NCI-H1105 treated with DMSO at 0.1 percent for 48 hours (cell line): ENCODE measurements around the gene WDR5.

Experiments
- DNase-seq: peaks from one replicate; lab custom pipeline; 2025; lab: John Stamatoyannopoulos, UW

The WDR5 gene

DNA sequence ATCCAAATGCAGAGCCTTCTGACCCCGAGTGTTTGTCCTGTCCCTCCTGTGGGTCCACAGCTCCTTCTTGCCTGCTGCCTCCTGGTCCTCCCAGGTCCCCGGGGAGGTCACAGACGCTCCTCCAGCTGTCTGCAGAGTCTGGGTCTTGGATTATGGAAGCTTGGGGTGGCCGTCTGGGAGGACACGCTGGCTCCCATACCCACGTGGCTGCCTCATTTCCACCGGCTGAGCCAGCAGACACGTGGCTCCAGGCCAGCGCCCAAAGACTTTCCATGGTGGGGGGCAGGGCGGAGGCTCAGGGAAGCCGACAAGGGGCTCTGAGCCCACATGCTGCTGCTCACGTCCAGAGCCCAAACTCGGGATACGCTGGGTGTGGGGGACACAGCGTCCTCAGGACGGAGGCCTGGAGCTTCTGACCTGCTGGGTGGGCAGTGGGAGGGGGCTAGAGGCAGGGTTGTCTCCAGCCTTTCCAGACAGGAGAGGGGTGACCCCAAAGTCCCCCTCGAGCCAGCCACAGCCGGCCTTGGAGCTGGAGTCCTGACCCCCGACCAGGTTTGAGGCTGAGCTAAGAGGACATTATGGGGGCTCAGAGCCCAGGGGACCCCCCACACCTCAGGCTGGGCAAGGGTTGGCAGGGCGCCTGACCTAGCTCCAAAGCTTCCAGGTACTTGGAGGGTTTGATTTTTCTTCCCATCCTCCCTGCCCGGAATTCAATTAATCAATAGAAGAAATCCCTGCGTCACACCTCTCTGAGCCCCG is 52.7 kb downstream of the WDR5 start:
- DNase-seq: no peak

DNA sequence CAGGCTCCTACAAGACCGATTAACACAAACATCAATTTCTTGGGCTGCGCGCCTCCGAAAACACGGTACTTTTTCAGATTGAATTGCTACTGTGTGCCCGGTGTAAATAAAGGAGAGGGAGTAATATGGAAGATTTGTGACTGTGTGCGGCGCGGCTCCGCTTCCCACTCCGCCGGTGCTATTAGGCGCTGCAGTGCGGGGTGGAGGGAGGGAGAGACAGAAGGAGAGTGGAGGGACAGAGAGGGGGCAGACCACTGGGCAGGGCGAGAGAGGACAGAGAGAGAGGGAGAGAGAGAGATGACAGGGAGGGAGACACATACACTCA is 53.2 kb downstream of the WDR5 start:
- DNase-seq: no peak

DNA sequence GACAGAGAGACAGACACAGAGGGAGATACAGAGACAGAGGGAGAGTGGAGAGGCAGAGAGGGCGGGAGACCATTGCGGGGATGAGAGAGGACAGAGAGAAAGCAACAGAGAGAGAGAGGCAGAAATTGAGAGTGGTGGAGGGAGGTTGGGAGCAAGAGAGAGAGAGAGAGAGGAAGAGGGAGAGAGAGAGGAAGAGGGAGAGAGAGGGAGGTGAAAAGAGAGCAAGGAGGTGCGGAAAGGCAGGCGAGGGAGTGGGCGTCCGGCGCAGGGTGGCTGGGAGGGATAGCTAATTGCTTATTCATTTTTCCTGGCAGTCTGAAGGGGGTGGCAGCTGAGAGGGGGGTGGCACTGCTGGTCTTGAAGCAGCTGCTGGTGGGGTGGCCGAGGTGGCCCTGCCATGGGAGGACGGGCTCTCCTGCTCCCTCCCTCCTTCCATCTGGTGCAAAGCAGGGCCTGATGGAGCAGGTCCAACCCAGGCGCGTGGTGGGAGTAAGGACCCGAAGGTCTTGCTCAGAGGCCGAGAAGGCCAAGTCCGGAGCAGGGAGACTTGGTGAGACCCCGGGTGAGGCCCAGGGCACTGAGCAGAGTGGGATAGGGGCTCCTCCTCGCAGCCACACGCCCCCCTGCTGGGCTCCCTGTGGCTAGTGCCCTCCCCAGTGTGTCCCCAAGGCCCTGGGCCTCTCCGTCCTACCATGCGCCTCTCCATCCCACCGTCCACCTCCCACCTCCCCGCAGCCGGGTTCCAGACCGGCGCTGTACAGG is 53.8 kb downstream of the WDR5 start:
- no peak for DNase-seq

DNA sequence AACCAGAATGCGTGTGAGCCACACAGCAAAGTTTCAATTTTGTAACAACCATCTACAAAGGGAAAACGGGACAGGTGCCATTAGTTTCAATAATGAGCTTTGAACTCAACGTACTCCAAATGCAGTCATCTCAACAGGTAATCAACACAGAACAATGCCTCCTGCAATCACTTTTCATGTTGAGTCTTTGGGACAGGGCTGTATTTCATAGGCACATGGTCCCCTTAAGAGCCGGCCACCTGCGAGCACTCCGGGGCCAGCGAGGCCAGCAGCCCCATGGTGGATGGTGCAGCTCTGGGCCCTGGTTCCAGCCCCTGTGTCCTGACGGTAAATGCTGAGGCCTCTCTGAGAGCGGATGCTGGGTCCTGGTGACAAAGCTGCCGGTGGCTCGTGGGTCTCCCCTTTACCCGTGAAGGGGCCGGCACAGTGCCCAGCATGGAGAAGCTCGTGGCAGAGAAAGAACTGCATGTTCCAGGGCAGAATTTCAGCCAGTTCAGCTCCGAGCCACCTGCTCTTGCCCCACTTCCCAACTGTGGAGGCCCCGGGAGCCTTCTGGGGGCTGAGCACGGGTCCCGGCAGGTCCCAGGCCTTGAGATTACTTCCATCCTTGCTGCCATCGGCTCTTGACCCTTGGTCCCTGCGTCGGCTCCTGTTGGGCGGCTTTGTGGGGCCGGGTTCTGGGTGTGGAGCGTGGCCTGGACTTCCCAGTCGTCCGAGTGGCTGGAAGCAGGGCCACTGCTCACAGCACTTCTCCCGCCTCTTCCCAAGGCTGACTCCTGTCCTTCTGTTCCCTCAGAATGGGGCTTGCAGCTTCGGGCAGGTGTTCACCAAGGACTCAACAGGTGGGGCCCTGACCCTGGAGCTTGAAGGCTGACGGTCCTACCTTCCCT is 54.6 kb downstream of the WDR5 start:
- DNase-seq: no peak

DNA sequence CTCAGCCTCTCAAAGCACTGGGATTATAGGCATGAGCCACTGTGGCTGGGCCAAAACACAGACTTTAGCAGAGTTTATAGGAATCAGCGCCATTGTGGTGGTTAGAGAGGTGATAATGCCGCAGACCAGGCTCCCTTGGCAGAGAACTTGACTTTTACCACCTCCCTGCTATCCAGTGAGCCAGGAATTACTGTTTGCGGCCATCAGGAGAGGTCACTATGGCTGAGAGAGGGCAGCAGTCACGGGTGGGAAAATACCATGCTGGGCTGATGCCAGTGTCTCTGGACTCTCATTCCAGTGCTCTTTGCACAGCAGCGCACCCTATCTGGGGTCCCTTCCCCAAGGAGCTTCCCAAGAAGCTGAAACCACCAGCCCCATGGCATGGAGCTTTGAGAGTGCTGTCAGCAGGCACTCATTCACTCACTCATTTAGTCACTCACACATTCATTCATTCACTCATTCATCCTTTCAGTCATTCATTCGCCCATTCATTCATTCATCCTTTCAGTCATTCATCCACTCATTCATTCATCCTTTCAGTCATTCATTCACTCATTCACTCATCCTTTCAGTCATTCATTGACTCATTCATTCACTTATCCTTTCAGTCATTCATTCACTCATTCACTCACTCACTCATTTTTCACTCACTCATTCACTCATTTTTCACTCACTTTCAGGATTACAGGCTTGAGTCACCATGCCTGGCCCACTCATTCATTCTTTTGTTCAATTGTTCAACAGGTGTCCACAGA is 55.8 kb downstream of the WDR5 start:
- no peak for DNase-seq

DNA sequence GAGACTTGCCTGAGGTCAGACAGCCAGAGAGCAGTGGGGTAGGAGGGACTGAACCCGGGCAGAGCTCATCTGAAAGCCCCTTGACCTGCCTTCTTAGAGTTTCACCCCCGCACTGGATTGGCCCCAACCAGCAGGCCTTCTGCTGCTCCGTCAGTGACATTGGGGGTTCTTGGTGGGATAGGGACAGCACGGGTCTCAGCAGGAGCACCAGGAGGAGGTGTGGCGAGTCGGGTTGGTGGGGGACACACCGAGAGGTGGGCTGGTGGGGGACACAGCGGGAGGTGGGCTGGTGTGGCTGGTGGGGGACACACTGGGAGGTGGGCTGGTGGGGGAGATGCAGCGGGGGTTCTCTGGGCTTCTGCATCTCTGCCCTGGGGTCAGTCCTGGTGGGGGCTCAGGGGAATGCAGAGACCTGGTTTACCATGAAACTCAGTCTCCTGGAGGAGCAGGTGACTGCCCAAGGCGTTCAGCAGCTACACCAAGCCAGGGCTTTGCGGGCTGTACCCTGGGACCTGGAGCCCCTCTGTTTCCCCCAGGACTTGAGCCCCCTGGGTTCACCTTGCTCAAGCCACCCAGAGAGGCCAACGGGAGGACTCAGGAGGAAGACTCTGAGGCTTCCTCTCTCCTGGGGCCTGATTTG is 56.5 kb downstream of the WDR5 start:
- DNase-seq: no peak

DNA sequence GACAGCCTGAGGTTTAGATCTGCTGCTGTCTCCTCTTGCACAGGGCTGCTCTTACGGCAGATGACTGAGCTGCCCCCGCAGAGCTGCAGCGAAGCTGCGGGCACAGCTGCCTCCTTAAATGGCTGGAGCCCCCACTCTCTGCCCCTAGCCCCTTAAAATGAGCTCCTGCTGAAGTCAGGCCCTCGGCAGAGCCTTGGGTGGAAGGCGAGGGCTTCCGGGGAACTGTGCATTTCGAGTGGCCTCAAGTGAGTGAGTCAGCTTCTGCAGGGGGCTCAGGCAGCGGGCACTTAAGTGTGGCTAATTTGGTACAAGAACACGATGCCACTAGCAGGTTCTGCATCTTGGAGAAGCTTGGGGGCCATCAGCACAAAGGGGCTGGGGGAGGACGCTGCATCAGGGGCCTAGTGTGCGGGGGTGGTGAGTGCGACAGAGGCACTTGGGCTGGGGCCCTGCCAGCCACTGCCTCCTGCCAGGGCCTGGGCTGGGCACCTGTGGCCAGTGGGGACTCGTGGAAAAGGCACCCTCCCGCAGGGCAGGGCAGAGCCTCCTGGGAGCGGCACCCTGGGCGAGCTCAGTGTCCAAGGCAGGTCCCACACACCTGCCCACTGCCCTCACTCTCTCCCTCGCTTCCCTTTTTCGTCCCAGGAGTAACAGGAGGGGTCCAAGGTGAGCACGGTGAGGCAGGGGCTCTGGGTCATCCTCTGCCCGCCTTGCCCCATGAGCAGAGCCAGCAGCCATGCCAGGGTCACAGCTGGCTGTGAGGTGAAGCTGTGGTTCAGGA is 57.3 kb downstream of the WDR5 start:
- DNase-seq: no peak

DNA sequence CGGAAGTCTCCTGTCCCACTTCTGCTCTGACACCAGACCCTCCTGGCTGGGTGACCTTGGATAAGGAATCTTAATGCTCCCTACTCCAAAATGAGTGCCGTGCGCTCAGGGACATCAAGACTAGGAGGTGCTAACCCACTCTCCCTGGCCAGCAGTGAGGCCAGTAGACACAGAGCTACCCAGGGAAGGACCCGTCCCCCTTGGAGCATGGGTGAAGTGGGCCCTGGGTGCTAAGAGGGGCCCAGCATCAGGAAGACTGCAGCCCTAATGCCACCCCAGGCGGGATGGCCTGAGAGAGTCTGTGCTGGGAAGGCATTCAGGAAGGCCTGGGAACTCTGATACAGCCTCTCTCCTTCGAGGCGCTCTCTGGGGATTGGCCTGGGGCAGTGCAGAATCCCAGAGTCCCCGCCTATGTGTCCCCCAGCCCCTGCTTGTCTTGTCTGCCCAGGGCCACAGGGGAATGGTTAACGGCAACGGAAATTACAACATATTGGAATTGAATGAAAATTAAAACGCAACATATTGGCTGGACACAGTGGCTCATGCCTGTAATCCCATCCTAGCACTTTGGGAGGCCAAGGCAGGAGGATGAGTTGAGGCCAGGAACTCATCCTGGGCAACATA is 58.1 kb downstream of the WDR5 start:
- DNase-seq: no peak

DNA sequence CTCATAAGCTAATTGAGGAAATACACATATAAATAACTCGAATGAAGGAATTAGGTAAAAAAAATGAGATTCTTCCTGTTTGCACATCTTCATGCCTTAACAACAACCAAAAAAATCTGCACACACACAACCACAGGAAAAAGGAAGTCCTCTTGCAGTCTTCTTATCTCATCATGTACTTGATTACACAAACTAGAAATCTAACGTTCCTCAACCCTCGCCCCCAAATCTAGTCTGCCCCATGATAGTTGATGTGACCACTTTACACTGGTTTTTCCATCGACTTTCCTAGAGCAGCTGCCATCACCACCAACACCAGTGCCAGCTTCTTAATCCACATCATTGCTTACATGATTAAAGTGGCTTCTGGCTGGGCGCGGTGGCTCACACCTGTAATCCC is 59.7 kb downstream of the WDR5 start:
- no peak for DNase-seq

DNA sequence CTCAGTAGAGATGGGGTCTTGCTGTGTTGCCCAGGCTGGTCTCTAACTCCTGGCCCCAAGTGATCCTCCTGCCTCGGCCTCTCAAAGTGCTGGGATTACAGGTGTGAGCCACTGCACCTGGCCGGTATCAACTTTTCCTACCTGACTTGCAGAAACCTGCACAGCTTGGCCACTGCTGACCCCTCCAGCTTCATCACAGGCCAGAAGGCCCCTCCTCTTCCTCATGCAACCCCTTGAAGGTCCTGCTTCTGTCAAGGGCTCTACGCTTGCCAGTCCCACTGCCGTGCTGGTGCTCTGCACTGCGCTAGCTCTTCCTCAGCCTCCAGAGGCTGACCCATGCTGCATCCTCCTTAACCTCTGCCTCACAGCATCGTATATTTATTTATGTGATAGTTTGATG is 61.0 kb downstream of the WDR5 start:
- DNase-seq: no peak

DNA sequence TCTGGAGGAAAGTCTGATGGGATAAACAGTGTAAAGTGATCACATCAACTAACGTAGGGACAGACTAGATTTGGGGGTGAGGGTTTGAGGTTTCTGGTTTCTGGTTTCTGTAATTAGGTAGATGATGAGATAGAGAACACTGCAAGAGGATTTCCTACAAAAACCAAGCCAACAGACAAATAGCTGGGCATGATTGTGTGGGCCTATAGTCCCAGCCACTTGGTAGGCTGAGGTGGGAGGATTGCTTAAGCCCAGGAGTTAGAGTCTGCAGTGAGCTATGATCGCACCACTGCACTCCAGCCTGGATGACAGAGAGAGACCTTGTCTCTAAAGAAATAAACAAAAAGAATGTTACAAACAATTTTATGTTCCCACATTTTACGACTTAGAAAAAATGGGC is 62.9 kb downstream of the WDR5 start:
- no peak for DNase-seq

DNA sequence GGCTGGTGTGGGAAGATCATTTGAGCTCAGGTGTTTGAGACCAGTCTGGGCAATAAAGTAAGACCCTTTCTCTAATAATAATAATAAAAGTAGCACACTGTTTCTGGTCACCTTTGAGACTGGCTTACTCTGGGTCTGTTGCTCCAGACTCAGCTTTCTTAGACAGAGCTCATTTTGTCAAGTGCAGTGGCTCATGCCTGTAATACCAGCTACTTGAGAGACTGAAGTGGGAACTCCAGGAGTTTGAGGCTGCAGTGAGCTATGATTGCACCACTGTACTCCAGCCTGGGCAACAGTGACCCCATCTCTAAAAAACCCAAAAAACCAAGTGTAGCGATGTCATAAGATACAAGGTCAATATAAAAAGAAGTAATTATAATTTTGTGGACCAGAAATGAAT is 64.8 kb downstream of the WDR5 start:
- no peak for DNase-seq

DNA sequence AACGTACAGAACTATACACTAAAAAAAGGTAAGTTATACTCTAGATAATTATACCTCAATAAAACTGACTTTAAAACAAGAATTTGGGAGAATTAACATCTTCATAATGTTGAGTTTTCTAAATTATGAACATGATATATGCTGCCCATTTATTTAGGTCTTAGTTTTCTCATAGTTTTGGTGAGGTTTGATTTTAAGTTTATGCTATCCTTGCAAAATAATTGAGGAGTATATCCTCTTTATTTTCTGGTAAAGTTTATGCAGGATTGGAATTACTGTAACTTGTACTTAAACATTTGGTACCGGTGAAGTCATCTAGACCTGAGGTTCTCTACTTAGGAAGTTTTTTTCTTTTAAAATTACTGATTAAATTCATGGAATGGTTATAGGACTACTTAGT is 67.3 kb downstream of the WDR5 start:
- DNase-seq: no peak

DNA sequence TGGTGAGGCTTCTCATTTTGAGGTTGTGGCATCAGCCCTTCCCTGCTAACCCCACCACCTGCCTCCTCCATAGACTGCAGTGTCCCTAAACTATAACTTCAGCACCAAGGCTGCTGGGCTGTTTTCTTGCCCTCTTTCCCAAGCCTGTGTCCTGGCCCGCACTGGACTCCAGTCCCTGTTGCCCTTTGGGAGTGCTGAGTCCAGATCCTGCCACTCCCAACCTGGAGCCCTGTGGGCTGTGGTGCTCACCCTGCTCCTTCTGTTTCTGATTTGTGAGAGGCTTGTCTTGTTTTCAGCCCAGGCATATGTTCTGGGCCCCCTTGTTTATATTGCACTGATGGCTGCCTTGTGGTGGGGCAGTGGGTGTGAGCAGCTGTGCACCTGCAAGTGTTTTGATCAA is 68.2 kb downstream of the WDR5 start:
- peak; percentile 62 for DNase-seq

DNA sequence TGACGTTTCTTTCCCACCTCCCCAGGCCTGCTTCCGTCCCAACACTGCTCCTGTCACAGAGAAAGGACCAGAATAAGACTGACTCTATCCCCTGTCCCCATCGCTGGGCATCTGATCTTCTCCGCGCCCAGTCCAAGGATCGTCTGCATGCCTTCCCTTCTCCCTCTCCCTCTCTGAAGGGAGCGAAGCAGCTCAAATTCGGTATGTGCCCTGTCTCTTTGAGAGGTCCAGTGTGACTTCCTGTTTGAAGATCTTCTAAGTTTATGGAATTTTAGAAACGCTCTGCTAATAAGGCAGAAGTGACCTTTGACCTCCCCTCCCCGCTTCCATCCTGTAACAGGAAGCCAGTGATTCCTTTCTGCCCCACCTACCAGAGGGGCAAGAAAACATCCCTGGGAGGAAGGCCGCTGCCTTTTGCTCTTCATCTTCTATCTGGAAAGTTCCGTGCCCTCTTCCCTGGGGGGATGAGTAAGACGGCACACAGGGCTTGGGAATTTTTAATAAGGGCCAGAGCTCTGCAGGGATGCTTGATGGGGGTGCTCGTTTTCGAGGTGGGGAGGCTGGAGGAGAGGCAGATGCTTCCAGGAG is 69.2 kb downstream of the WDR5 start:
- DNase-seq: no peak

DNA sequence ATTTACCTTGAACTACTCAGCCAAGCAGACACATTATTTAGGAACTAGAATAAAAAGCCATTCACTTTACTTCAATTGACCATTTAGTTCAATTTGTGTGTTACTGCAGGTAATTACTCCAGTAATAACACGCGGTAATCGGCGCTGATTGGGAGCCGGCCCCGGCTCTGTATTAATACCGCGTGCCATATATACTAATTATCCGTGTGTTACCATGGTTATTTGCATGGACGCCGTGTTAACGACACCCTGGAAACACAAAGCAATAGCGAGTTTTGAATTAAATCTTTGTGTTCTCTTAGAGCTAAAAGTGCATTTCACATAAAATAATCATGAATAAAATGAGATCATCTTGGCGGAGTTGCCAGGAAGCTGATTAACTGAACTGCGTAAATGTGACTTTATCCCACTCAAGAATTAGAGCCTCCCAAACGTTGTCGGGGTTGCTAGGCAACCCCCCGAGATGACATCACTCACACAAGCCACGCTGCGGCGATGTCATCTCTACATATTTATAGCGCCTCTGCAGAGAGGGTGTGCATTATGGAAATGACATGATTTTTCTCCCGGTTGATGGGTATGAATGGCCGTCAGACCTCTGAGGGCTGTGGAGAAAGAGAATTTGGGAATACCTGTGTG is 69.9 kb downstream of the WDR5 start:
- DNase-seq: peak; percentile 93

DNA sequence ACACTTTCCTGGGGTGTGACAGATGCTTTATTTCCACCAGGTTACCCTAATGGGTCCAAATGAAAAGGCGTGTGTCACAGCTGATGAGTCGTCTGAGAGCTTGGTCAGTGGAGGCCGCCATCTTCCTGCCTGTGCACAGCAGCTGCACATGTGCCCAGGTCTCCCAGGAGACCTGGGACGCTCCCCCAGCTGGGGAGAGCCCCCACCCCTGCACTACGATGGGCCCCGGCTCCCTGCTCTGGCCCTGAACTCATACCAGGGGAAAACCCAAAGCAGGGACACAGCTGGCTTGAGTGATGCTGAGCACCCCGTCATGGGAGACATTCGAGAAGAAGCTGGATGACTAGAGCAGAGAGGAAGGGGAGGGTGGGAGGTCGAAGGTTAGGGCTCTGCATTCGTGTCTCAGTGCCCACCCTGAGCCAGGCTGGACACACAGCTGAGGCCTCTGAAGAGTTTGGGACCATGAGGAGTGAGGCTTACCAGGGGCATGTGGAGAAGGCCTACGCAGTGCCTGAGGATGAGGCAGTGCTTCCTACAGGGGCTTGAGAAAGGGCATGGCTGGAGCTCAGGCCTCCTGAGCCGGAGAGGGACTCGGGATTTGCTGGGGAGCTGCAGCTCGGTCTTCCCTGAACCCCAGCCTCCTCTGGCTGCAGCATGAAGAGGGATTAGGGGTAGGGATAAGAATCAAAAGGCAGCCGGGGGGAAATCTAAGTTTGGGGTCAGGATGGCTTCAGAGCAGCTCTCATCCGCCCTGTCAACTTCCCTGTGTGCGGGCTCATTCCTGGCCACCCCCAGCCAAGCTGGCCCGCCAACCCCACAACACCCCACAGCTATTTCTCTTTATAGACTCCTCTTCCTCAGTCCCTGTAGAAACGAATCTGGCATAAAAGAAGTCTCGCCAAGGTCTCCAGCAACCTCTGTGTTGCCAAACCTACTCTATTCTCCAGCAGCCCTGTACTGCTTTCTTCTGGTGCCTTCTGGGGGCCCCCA is 70.7 kb downstream of the WDR5 start:
- DNase-seq: no peak

DNA sequence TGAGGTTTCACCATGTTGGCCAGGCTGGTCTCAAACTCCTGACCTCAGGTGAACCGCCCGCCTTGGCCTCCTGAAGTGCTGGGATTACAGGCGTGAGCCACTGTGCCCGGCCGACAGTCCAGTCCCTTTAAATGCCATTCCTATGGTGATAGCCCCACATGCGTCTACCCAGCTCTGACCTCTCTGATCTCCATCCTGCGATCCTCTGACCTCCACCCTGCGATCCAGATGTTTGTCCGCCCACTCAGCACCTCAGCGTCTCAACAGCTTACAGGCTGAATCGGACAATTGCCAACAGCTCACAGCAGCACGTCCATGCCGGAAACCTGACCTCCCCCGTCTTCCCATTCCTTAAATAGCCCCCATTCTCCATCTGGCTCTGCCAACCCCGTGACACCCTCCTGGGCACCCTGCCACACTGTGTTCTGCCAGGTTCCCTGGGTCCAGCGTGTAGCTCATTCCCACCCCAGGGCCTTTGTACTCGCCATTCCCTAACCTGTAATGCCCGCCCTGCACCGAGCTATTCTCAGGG is 72.5 kb downstream of the WDR5 start:
- no peak for DNase-seq
